ENCODE results near the gene ZNF324.
A peak's percentile ranks its signal among the peaks of the same experiment; 100 is the strongest.

GRCh38 chr19:58499021-58499927, 32.4 kb downstream of the ZNF324 start:
- TF ChIP-seq POLR2A (IDR thresholded peaks at IDR 0.05; ENCODE audit: borderline replicate concordance, extremely low read depth, insufficient read depth, insufficient read length): peak; percentile 55
- TF ChIP-seq, protein P1, sequence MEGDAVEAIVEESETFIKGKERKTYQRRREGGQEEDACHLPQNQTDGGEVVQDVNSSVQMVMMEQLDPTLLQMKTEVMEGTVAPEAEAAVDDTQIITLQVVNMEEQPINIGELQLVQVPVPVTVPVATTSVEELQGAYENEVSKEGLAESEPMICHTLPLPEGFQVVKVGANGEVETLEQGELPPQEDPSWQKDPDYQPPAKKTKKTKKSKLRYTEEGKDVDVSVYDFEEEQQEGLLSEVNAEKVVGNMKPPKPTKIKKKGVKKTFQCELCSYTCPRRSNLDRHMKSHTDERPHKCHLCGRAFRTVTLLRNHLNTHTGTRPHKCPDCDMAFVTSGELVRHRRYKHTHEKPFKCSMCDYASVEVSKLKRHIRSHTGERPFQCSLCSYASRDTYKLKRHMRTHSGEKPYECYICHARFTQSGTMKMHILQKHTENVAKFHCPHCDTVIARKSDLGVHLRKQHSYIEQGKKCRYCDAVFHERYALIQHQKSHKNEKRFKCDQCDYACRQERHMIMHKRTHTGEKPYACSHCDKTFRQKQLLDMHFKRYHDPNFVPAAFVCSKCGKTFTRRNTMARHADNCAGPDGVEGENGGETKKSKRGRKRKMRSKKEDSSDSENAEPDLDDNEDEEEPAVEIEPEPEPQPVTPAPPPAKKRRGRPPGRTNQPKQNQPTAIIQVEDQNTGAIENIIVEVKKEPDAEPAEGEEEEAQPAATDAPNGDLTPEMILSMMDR (IDR thresholded peaks at IDR 0.05 in 2 of 3, conservative IDR thresholded peaks at IDR 0.05 in 1 of 3; ENCODE audit: borderline replicate concordance in 1 of 3, insufficient read depth in 1 of 3, low read depth in 2 of 3, low read length in 2 of 3): peak in 1 of 3 experiments; percentile 25; a peak in 1 of 6 replicates
- TF ChIP-seq ATF3 (IDR thresholded peaks at IDR 0.05): no peak
- no peak for TF ChIP-seq SIN3A (IDR thresholded peaks at IDR 0.05; ENCODE audit: low read depth)

Data from HCT116 (cell line).